Osteocyte (in vitro differentiated cells): ENCODE data around the gene MRPL41. TPM values are rescaled to one million over a fixed set of nuclear protein-coding genes. Genes with fewer than 3 reads are reported as not detected.
A peak's percentile ranks its signal among the peaks of the same experiment; 100 is the strongest.
"Not testable (repeated sequence)": the region's sequence is repeated elsewhere in the genome, so short reads cannot be mapped to it uniquely, and the experiment has no call there.

Experiments
- DNase-seq: peaks from one replicate; pipeline ENCODE4 v3.0.0; 2021; ENCODE audit warnings: mixed read lengths; ENCODE audit not compliant: unreplicated experiment; ENCODE audit errors: extremely low spot score
- H3K27ac Mint-ChIP-seq: one replicate; pipeline ENCODE4 v1.8.0; 2021; ENCODE audit warnings: mild to moderate bottlenecking, mixed read lengths; ENCODE audit not compliant: unreplicated experiment
- H3K27me3 Mint-ChIP-seq: one replicate; pipeline ENCODE4 v1.8.0; 2021; ENCODE audit warnings: mixed read lengths; ENCODE audit not compliant: unreplicated experiment
- H3K36me3 Mint-ChIP-seq: one replicate; pipeline ENCODE4 v1.8.0; 2021; ENCODE audit warnings: mixed read lengths; ENCODE audit not compliant: unreplicated experiment
- H3K4me1 Mint-ChIP-seq: one replicate; pipeline ENCODE4 v1.8.0; 2021; ENCODE audit warnings: mixed read lengths; ENCODE audit not compliant: unreplicated experiment
- H3K4me3 Mint-ChIP-seq: one replicate; pipeline ENCODE4 v1.8.0; 2021; ENCODE audit warnings: mild to moderate bottlenecking, moderate library complexity, mixed read lengths; ENCODE audit not compliant: unreplicated experiment
- H3K9me3 Mint-ChIP-seq: one replicate; pipeline ENCODE4 v1.8.0; 2021; ENCODE audit warnings: mixed read lengths; ENCODE audit not compliant: unreplicated experiment
- total RNA-seq: library from RNA; stranded (reverse); gene quantifications from 2 replicates; pipeline ENCODE4 v1.2.1, GENCODE V29; 2021
- TF ChIP-seq, protein P1 (sequence below): fragments of 200-600 bp; sonication (generic); IDR thresholded peaks from 2 replicates; pipeline ENCODE4 v1.5.0; 2021; ENCODE audit warnings: antibody characterized with exemption, mild to moderate bottlenecking, moderate library complexity

MRPL41 gene
- total RNA-seq, 1 donor from 2014 or later: 53.8 TPM

DNA sequence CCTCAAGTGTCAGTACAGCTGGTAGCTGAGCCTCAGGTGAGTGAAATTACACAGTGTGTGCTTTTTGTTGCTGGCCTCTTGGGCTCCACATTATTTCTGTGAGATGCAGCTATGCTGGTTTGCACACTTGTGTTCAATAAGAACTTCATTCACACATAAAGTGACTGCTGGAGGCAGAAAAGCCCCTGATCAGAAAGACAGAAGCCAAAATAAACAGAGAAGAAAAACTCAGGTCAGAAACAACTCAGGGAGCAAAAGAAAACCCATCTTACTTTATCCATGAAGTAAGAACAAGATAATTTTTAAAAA is 16.6 kb upstream of the MRPL41 start:
- Mint-ChIP-seq H3K4me1 (peaks cover 7% of the 10 kb centered on the region), H3K27ac (peak overlapping the region; percentile 36), H3K9me3 (no peaks in the 10 kb centered on the region), H3K4me3 (no peak overlapping the region), H3K27me3 (no peaks in the 10 kb centered on the region), H3K36me3 (peaks cover 9% of the 10 kb centered on the region)
- TF ChIP-seq, protein P1, sequence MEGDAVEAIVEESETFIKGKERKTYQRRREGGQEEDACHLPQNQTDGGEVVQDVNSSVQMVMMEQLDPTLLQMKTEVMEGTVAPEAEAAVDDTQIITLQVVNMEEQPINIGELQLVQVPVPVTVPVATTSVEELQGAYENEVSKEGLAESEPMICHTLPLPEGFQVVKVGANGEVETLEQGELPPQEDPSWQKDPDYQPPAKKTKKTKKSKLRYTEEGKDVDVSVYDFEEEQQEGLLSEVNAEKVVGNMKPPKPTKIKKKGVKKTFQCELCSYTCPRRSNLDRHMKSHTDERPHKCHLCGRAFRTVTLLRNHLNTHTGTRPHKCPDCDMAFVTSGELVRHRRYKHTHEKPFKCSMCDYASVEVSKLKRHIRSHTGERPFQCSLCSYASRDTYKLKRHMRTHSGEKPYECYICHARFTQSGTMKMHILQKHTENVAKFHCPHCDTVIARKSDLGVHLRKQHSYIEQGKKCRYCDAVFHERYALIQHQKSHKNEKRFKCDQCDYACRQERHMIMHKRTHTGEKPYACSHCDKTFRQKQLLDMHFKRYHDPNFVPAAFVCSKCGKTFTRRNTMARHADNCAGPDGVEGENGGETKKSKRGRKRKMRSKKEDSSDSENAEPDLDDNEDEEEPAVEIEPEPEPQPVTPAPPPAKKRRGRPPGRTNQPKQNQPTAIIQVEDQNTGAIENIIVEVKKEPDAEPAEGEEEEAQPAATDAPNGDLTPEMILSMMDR: no peak
- no peak for DNase-seq

DNA sequence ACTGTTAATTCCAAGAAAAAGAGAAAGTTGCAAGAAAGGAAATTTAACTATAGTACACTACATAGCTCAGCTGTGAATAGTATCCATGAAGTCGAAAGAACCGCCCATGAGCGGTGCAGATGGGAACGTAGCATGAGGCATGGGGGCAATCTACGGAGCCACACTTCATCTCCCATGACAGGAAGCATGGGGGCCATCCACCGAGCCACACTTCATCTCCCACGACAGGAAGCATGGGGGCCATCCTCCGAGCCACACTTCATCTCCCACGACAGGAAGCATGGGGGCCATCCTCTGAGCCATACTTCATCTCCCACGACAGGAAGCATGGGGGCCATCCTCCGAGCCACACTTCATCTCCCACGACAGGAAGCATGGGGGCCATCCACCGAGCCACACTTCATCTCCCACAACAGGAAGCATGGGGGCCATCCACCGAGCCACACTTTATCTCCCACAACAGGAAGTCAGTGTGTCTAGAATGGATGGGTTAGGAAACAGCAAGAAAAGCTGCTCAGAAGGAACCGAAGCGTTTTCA is 15.0 kb upstream of the MRPL41 start:
- H3K9me3 Mint-ChIP-seq, DNase-seq, H3K4me1 Mint-ChIP-seq, H3K27me3 Mint-ChIP-seq, H3K27ac Mint-ChIP-seq, H3K4me3 Mint-ChIP-seq: not testable (repeated sequence)
- H3K36me3 Mint-ChIP-seq: peaks cover 13% of the 10 kb centered on the region

DNA sequence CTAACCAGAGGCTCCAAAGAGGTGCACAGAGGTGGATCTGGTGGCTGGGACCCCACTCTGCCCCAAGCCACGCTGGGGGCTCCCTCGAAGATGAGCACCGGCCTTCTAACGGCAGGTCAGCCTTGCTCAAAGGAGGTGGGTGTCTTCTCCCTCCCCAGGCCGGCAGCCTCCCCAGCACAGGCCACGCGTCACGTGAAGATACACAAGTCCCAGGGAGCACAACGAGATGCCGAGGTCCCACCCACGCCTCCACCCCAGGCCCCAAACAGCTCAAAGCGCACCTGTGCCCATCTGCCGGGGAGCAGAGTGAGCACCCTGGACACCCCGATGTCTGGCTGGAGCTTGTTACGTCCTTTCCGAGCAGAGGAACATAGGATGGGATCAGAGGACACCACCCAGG is 13.6 kb upstream of the MRPL41 start:
- Mint-ChIP-seq H3K27ac (no peak overlapping the region), H3K4me1 (peaks cover 7% of the 10 kb centered on the region), H3K27me3 (no peaks in the 10 kb centered on the region), H3K9me3 (no peaks in the 10 kb centered on the region), H3K4me3 (no peak overlapping the region), H3K36me3 (peaks cover 13% of the 10 kb centered on the region)
- TF ChIP-seq, protein P1: no peak
- no peak for DNase-seq

DNA sequence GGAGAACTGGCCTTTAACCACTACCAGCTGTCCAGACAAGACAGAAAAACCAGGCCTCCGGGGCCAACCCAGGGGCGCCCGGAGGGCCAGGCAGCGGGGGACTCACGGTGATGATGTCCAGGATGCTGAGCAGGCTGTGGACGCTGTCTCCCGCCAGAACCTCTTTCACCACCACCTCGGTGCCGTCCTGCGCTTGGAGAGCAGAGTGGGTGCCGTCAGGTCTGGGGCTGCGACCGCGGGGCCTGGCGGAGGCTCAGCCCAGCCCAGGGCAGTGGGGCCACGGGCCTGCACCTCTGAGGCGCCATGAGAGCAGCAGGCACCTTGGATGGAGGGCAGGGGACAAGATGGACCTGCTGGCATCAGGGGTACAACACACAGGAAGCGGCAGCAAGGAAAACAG is 11.1 kb upstream of the MRPL41 start:
- DNase-seq: no peak
- no peak overlapping the region for H3K4me3 Mint-ChIP-seq
- no peaks in the 10 kb centered on the region for H3K4me1 Mint-ChIP-seq
- peaks cover 10% of the 10 kb centered on the region for H3K36me3 Mint-ChIP-seq
- no peaks in the 10 kb centered on the region for H3K9me3 Mint-ChIP-seq
- H3K27me3 Mint-ChIP-seq: no peaks in the 10 kb centered on the region
- H3K27ac Mint-ChIP-seq: no peak overlapping the region
- TF ChIP-seq, protein P1: no peak

DNA sequence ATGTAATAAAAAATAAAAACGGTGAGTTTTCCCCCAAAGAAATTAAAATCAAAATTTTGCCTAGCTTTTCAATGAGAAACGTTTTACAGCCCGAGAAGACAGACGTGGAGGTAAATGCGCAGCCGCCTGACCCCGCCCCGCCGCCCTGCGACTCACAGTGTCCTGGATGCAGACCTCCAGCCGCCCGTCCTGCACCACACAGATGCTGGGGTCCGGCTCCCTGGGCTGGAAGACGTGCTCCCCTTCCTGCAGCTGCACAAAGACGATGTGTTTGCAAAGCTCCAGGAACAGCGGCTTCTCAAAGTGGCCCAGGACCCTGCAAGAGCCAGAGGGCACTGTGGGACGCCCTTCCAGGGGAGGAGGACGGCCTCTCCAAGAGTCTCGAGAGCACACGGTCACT is 9.2 kb upstream of the MRPL41 start:
- no peaks in the 10 kb centered on the region for H3K9me3 Mint-ChIP-seq

More for the DNA sequence above, 9.2 kb upstream of the MRPL41 start:
- Mint-ChIP-seq H3K4me3 (no peak overlapping the region), H3K27me3 (no peaks in the 10 kb centered on the region), H3K27ac (no peak overlapping the region), H3K36me3 (peaks cover 5% of the 10 kb centered on the region), H3K4me1 (no peaks in the 10 kb centered on the region)
- TF ChIP-seq, protein P1: no peak
- no peak for DNase-seq
